ENCODE data around the gene ING4.

The ING4 gene

GRCh38 chr12:6632026-6632983, 30.6 kb downstream of the ING4 start:
- peak; percentile 43 for DNase-seq

DNA sequence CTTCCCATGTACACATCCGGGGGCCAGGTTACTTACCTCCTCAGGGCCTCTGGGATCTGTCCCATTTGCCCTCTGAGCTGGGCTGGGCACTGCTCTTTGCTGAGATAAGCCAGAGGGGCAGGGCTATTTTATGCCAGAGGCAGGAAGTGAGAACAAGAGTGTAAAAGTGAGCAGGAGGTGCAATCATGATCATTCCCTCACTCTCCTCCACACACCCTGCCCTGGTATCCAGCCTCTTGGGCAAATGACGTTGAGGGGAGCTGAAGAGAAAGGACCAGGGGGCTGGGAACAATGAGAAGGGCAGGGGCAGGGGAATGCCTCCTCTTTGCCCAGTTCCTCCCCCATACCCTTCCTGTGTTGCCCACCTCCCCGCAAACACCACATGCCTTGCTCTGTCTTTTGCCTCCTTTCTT, 31.4 kb downstream of the ING4 start:
- no peak for DNase-seq

DNA sequence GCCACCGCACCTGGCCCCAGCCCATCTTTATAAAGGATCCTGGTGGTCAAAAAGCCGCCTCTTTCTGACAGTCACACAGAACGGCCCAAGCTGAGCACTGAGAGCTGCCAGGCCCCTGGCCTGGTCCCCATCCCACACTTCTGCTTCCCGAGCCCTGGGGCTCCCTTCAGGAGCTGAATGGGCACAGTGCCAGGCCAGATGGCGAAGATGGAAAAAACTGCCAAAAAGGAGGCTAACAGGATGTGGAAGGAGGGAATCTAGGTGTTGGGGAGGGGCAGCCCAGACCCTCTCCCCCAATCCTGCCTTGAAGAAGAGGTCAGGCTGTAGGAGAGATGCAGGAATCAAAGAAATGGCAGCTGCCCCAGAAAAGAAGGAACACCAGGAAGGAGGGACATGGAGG, 32.2 kb downstream of the ING4 start:
- no peak for DNase-seq

DNA sequence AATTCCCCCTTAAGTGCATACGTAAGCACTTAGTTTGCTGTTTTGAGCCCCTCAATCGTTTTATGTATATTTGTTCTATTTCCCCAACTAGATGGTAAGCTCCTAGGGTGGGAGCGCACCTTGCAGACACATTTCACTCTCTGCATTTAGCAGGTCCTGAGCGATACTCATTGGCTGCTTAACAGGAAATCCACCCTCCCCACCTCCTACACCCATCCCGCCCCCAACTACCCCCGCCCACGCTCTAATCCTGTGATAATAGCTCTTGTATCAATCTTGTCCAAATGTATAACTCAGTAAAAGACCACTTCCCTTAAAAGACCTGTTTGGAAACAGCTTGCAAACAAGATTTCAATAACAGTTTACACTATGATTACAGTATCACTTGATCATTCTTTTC, 35.3 kb downstream of the ING4 start:
- DNase-seq, result no peak

- no peak for DNase-seq
These were observed 36.1 kb downstream of the ING4 start for GRCh38 chr12:6626654-6627283.

DNA sequence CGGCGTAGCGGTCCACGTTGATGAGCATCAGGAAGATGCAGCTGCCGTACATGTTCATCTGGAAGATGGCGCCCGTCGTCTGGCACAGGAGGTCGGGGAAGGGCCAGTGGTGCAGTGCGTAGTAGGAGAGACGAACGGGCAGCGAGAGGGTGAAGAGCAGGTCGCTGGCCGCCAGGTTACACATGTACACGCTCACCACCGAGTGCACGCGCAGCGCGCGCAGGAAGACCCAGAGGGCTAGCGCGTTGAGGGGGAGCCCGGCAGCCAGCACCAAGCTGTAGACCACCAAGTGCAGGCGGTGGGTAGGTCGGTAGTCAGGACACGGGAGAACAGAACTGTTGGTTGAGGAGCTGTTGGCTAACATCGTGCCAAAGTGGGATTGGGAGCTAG, 42.0 kb downstream of the ING4 start:
- no peak for DNase-seq

DNA sequence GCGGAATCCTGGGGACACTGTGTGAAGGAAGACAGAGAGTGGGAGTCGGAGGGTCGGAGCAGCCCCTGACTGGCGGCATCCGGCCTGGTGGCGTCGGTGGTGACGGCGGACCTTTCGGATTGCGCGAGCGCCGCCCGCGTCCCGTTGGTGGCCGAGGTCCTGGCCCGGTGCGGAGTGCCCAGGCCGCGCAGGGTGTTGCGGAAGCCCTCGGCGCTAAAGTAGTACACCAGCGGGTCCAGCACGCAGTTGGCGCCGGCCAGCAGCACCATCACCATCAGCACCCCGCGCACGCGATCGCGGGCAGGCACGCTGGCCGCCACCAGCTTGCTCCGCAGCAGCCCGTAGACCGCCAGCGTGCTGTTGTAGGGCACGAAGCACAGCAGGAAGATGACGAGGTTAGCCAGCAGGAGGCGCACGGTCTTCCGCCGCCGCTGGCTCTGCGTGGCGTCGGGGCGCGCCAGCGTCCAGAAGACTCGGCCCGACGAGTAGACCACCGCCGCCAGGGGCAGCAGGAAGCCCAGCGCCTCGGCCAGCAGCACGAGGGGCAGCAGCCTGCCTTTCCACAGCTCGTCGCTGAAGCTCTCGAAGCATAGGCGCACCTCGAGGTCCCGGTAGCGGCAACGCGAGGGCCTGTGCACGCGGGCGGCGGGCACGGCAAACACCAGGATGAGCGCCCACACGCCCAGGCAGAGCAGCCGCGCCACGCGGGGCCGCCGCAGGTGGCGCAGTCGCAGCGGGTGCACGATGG, 42.6 kb downstream of the ING4 start:
- DNase-seq, result peak; percentile 47

DNA sequence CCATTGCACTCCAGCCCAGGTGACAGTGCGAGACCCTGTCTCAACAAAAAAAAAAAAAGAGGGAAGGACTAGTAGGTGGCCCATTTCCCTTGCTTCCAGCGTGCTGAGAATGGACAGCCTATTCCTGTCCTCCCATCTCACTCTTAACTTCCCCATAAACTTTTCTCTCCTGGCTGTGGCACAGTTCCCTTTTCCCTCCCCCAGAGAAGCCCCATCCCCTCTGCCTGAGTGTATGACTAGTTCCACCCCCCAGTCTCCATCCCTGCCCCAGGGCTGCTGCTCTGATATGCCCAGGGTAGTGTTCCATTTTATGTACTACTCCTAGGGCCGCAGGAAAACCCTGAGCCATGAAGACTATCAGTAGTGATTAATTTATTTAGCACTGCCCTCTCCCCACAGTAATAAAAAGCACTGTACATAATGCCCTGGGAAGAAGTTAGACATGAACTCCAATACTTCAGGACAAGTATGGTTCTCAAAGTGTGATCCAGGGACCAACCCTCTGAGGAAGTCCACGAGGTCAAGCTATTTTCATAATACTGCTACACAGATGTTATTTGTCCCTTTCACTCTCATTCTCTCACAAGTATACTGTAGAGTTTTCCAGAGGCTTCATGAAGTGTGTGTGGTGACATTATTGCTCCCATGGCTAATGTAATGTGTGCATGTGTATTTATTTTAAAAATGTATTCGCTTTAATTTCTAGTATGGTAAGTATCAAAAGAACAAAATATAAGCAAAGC, 44.3 kb downstream of the ING4 start:
- DNase-seq, result no peak

DNA sequence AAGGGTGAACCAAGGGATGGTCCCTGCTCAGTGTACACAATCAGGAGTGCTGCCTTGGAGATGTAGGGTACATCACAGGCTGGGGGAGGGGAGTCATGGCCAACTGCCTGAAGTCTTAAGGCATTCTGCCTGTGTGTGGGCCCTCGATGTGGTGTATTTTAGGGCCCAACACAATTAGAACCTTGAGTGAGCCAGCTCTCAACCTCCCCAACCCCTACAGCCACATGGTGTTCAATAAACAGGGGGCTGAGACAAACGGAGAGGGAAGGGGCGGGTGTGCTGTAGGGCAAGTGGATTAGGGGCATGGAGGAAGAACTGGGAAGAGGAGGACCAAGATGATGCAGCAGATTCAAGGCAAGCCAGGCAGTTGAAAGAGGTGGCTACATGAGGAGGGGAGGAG, 47.1 kb downstream of the ING4 start:
- no peak for DNase-seq

DNA sequence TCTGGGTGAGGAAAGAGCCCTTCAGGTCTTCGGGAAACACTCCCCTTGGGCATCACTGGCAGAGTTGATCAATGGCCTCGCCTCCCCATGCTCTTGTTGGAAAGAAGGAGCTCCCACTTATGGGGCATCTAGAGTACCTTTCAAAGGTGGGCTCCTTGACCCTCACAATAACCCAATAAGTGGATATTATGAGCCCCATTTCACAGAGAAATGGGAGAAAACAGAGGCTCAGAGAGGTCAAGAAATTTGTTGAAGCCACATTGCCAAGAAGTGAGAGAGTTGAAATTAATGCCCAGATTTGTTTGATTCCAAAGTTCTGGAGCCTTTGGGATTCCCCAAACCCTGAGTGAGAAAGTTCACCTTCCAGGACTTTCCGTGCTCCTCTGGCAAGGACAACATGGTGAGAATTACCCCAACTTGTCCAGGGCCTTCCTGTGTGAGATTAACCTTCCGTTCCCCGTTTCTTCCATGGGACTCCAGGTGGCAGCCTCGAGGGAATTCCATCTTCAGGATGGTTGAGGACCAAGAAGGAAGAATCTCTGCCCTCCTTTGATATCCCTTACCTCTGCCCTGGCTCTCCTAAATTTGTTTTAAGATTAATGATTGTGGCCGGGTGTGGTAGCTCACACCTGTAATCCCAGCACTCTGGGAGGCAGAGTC, 48.3 kb downstream of the ING4 start:
- DNase-seq, result no peak

GRCh38 chr12:6613776-6614512, 49.0 kb downstream of the ING4 start:
- peak; percentile 33 for DNase-seq

DNA sequence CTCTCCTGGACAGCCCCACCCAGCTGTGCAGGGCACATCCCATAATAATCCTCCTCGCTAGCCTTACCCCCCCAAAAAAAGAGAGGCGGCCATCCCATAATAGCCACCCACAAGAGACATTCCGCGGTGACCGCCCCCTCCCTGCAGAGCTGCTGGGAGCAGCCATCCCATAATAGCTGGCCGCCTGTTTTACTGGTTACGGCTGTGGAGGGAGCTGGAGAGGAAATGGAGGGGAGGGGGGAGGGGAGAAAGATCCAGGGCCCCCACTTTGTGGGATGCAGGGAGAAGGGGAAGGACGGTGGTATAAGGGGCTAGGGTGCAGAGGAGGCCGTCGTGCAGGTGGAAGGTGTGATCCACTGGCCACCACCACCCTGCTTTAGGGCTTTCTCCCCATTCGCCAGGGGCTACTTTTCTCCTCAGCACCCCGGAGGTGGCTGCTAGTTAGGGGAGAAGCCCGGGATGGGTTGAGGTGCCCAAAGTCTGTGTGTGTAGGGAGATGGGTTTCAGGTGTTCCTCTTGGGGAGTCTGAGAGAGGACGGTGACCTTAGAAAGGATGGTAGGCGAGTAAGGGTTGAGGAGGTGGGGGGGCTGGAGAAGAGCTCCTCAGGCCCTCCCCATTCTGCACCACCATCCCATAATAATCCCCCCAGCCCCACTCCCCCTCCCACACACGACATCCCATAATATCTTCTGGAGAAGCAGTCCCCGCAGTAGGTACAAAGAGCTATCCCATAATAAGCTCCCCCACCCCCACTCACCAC, 49.7 kb downstream of the ING4 start:
- DNase-seq, result no peak

- no peak for DNase-seq
These were observed 50.3 kb downstream of the ING4 start for GRCh38 chr12:6612652-6613014.

GRCh38 chr12:6612247-6612646, 50.7 kb downstream of the ING4 start:
- DNase-seq, result no peak

GRCh38 chr12:6608592-6609281, 54.2 kb downstream of the ING4 start:
- no peak for DNase-seq

- DNase-seq, result peak; percentile 51
These were observed 54.9 kb downstream of the ING4 start for GRCh38 chr12:6607751-6608591.

DNA sequence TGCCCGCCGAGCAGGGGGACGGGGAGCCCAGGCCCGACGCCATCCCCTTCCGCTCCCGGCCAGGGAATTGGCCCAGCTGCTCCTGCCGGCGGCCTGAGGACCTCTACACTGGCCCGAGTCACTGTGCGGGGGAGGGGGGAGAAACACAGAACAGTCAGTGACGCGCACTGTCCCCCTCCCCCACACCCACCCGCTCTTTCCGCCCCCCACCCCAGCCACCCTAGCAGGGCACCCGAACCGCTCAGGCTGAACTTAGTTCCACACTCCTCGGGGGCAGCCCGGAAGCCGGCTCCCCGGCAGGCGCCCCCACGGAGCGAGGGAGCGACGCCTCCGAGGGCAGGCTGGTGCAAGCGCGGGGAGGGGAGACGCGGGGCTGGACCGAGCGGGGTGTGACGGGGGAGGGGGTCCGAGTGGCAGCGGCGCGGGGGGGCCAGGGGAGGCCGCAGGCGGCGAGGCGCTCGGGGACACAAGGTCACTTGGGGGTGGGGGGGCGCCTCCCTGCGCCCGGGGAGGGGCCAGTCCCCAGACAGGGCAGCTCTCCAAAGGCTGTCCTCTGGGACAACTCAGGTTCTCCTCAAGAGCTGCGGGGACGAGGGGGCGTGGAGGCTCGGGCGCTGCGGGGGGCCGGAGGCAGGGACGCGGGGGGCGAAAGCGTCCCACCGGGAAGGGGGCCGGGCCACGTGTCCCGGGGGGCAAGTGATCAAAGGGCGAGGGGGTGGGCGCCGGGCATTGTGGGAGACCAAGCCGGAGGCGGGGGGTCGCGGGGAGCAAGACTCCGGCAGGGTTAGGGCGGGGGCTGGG, 56.4 kb downstream of the ING4 start:
- peak; percentile 65 for DNase-seq

All from activated CD4-positive, alpha-beta T cell treated with anti-CD3 and anti-CD28 coated beads, Interleukin-2, amount 50 U/mL, for 1 hour (primary cell).